HG02798 (cell line): Measurements from ENCODE around the gene COG5.

ENCODE experiments used
- ATAC-seq: cut with Tn5 transposase; IDR thresholded peaks from one replicate; pipeline ENCODE4 v1.9.1; 2021; ENCODE audit warnings: mild to moderate bottlenecking; ENCODE audit not compliant: unreplicated experiment, poor library complexity

Gene COG5

GRCh38 chr7:107563775-107564552 lies at the start of gene COG5, which contains the start of gene DUS4L:
TSS of gene COG5 (minus strand) at chr7:107563920. CDS start at chr7:107563896, 24 bp downstream.
TSS of gene DUS4L (plus strand) at chr7:107563971. CDS start at chr7:107567071, 3,100 bp downstream.
- ATAC-seq: peak; percentile 97

- no peak for ATAC-seq
These were observed 49.7 kb upstream of the COG5 start for GRCh38 chr7:107613439-107613838.

- no peak for ATAC-seq
These were observed 46.6 kb upstream of the COG5 start for GRCh38 chr7:107610323-107610722.

- no peak for ATAC-seq
These were observed 46.1 kb upstream of the COG5 start for GRCh38 chr7:107609811-107610261.

GRCh38 chr7:107606303-107606702 lies 42.6 kb upstream of the COG5 start:
- no peak for ATAC-seq

GRCh38 chr7:107605218-107605815 lies 41.6 kb upstream of the COG5 start:
- ATAC-seq: no peak

- ATAC-seq: no peak
These were observed 37.1 kb upstream of the COG5 start for GRCh38 chr7:107600816-107601215.

GRCh38 chr7:107599262-107599661 lies 35.5 kb upstream of the COG5 start:
- ATAC-seq: no peak

GRCh38 chr7:107597953-107598352 lies 34.2 kb upstream of the COG5 start:
- ATAC-seq: no peak

- no peak for ATAC-seq
These were observed 33.8 kb upstream of the COG5 start for GRCh38 chr7:107597582-107597916.

- ATAC-seq: no peak
These were observed 33.3 kb upstream of the COG5 start for GRCh38 chr7:107596881-107597581.

GRCh38 chr7:107594961-107595737 lies 31.4 kb upstream of the COG5 start:
- ATAC-seq: no peak

- no peak for ATAC-seq
These were observed 29.3 kb upstream of the COG5 start for GRCh38 chr7:107593025-107593410.

GRCh38 chr7:107592361-107593024 lies 28.8 kb upstream of the COG5 start:
- no peak for ATAC-seq

GRCh38 chr7:107591421-107591820 lies 27.7 kb upstream of the COG5 start:
- no peak for ATAC-seq

GRCh38 chr7:107588529-107589130 lies 24.9 kb upstream of the COG5 start:
- ATAC-seq: no peak

- no peak for ATAC-seq
These were observed 21.0 kb upstream of the COG5 start for GRCh38 chr7:107584716-107585115.

- ATAC-seq: no peak
These were observed 19.2 kb upstream of the COG5 start for GRCh38 chr7:107582875-107583274.

- no peak for ATAC-seq
These were observed 17.8 kb upstream of the COG5 start for GRCh38 chr7:107581387-107582013.
